Smooth muscle cell of the brain vasculature (primary cell): ENCODE results near the gene NID2.

Experiments
- DNase-seq: peaks from one replicate; pipeline ENCODE4 v3.0.0-alpha.2; 2012; ENCODE audit warnings: low read depth, low spot score

NID2 gene

GRCh38 chr14:52058341-52058740 is 10.5 kb downstream of the NID2 start:
- DNase-seq, result no peak

GRCh38 chr14:52055167-52055566 is 13.7 kb downstream of the NID2 start:
- no peak for DNase-seq

- no peak for DNase-seq
Measured at GRCh38 chr14:52054678-52055077, 14.2 kb downstream of the NID2 start.

GRCh38 chr14:52053044-52053443 is 15.8 kb downstream of the NID2 start:
- DNase-seq, result no peak

- DNase-seq, result no peak
Measured at GRCh38 chr14:52052288-52052943, 16.4 kb downstream of the NID2 start.

GRCh38 chr14:52051871-52052270 is 17.0 kb downstream of the NID2 start:
- no peak for DNase-seq

- DNase-seq, result no peak
Measured at GRCh38 chr14:52051251-52051650, 17.6 kb downstream of the NID2 start.

GRCh38 chr14:52049721-52050588 is 18.9 kb downstream of the NID2 start:
- no peak for DNase-seq

GRCh38 chr14:52049271-52049670 is 19.6 kb downstream of the NID2 start:
- no peak for DNase-seq

- peak; percentile 51 for DNase-seq
Measured at GRCh38 chr14:52048641-52049204, 20.1 kb downstream of the NID2 start.

- no peak for DNase-seq
Measured at GRCh38 chr14:52048116-52048515, 20.7 kb downstream of the NID2 start.

- no peak for DNase-seq
Measured at GRCh38 chr14:52046376-52046917, 22.4 kb downstream of the NID2 start.

- no peak for DNase-seq
Measured at GRCh38 chr14:52044791-52045522, 23.9 kb downstream of the NID2 start.

- no peak for DNase-seq
Measured at GRCh38 chr14:52043690-52044089, 25.2 kb downstream of the NID2 start.

- DNase-seq, result no peak
Measured at GRCh38 chr14:52042371-52043289, 26.2 kb downstream of the NID2 start.

GRCh38 chr14:52040598-52040997 is 28.3 kb downstream of the NID2 start:
- DNase-seq, result no peak

- DNase-seq, result no peak
Measured at GRCh38 chr14:52039124-52039815, 29.6 kb downstream of the NID2 start.

- no peak for DNase-seq
Measured at GRCh38 chr14:52033101-52033642, 35.7 kb downstream of the NID2 start.

- DNase-seq, result no peak
Measured at GRCh38 chr14:52032204-52032801, 36.6 kb downstream of the NID2 start.
